HG02588 (cell line): Measurements from ENCODE around the gene BNIP3.

ENCODE experiments used
- ATAC-seq: cut with Tn5 transposase; IDR thresholded peaks from one replicate; pipeline ENCODE4 v1.9.1; 2021; ENCODE audit warnings: mild to moderate bottlenecking, moderate library complexity; ENCODE audit not compliant: unreplicated experiment

Gene BNIP3

GRCh38 chr10:131981429-131982184 lies at the start of gene BNIP3:
TSS of gene BNIP3 (minus strand) at chr10:131981923. CDS start at chr10:131981806, 117 bp downstream.
- ATAC-seq: peak; percentile 87

- ATAC-seq: no peak
These were observed 49.3 kb upstream of the BNIP3 start for GRCh38 chr10:132030898-132031463.

- ATAC-seq: no peak
These were observed 47.0 kb upstream of the BNIP3 start for GRCh38 chr10:132028706-132029105.

GRCh38 chr10:132027423-132027983 lies 45.8 kb upstream of the BNIP3 start:
- ATAC-seq: no peak

- ATAC-seq: peak; percentile 77
These were observed 41.5 kb upstream of the BNIP3 start for GRCh38 chr10:132023092-132023811.

GRCh38 chr10:132022241-132022640 lies 40.5 kb upstream of the BNIP3 start:
- ATAC-seq: no peak

GRCh38 chr10:132021504-132022143 lies 39.9 kb upstream of the BNIP3 start:
- ATAC-seq: no peak

- ATAC-seq: no peak
These were observed 39.3 kb upstream of the BNIP3 start for GRCh38 chr10:132021046-132021445.

- ATAC-seq: no peak
These were observed 38.7 kb upstream of the BNIP3 start for GRCh38 chr10:132020456-132020855.

- ATAC-seq: no peak
These were observed 37.6 kb upstream of the BNIP3 start for GRCh38 chr10:132019366-132019765.

- no peak for ATAC-seq
These were observed 36.7 kb upstream of the BNIP3 start for GRCh38 chr10:132018446-132018845.

GRCh38 chr10:132016514-132016913 lies 34.8 kb upstream of the BNIP3 start:
- ATAC-seq: no peak

GRCh38 chr10:132011445-132011844 lies 29.7 kb upstream of the BNIP3 start:
- no peak for ATAC-seq

- ATAC-seq: no peak
These were observed 29.3 kb upstream of the BNIP3 start for GRCh38 chr10:132011024-132011423.

- no peak for ATAC-seq
These were observed 28.8 kb upstream of the BNIP3 start for GRCh38 chr10:132010483-132010882.

GRCh38 chr10:132009575-132009974 lies 27.9 kb upstream of the BNIP3 start:
- ATAC-seq: no peak

- ATAC-seq: no peak
These were observed 26.0 kb upstream of the BNIP3 start for GRCh38 chr10:132007681-132008080.

GRCh38 chr10:132006966-132007365 lies 25.2 kb upstream of the BNIP3 start:
- ATAC-seq: no peak

- no peak for ATAC-seq
These were observed 23.4 kb upstream of the BNIP3 start for GRCh38 chr10:132005147-132005546.

GRCh38 chr10:132004052-132004451 lies 22.3 kb upstream of the BNIP3 start:
- no peak for ATAC-seq

GRCh38 chr10:132003282-132003924 lies 21.7 kb upstream of the BNIP3 start:
- no peak for ATAC-seq
